ENCODE measurements around the gene GNPTAB.

DNA sequence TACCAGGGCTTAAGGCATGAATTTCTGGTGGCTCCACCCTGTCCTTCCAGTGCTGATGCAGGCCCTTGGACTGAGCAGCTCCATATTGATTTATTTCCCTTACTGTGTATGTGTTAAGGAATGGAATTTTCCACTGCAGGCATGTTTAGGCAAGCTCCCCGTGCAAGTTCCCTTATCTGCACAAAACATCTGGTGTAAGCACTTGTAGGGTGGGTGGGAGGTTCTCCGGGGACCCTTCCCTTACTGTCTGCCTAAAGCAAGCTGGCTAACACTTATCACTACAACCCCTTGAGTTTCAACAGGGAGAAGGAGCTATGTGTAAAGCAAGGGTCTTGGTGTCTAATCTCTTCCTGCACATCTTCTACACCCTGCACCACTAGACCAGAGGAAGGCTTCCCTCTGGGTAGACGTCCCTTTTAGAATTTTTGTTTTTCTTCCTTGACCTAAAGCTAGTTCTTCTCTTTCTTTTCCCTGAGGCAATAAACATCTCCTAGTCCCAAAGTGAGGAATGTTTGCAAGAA, 24.7 kb upstream of the GNPTAB start:
- TF ChIP-seq, protein P1, sequence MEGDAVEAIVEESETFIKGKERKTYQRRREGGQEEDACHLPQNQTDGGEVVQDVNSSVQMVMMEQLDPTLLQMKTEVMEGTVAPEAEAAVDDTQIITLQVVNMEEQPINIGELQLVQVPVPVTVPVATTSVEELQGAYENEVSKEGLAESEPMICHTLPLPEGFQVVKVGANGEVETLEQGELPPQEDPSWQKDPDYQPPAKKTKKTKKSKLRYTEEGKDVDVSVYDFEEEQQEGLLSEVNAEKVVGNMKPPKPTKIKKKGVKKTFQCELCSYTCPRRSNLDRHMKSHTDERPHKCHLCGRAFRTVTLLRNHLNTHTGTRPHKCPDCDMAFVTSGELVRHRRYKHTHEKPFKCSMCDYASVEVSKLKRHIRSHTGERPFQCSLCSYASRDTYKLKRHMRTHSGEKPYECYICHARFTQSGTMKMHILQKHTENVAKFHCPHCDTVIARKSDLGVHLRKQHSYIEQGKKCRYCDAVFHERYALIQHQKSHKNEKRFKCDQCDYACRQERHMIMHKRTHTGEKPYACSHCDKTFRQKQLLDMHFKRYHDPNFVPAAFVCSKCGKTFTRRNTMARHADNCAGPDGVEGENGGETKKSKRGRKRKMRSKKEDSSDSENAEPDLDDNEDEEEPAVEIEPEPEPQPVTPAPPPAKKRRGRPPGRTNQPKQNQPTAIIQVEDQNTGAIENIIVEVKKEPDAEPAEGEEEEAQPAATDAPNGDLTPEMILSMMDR (IDR thresholded peaks at IDR 0.05): no peak
- TF ChIP-seq POLR2A (IDR thresholded peaks at IDR 0.05) (no peak), POLR2AphosphoS5 (IDR thresholded peaks at IDR 0.05; ENCODE audit: insufficient read depth in 1 of 2, low read depth in 1 of 2) (no peak)
